OCI-LY1 (cell line): ENCODE results near the gene CIZ1.

Experiments
- CTCF ChIP-seq: fragments of 200-600 bp; sonication (generic), shearing (Covaris generic); IDR thresholded peaks from 2 replicates; pipeline ENCODE4 v1.5.1; 2017; ENCODE audit warnings: mild to moderate bottlenecking, antibody characterized with exemption, low read length, moderate library complexity, mixed read lengths
- EZH2 ChIP-seq: fragments of 200-600 bp; sonication (generic), shearing (Covaris generic); IDR thresholded peaks from 2 replicates; pipeline ENCODE4 v1.8.0; 2017; ENCODE audit warnings: borderline replicate concordance, mixed run types, mild to moderate bottlenecking, antibody characterized with exemption, low read length, moderate library complexity, mixed read lengths

- no peak for TF ChIP-seq CTCF
- no peak for TF ChIP-seq EZH2
Observed at GRCh38 chr9:128174062-128174461, 17.3 kb downstream of the CIZ1 start.
